Stimulated activated CD4-positive, alpha-beta T cell treated with anti-CD3 and anti-CD28 coated beads, Interleukin-4, amount 100 ng/mL, for 48 hours (primary cell): Measurements from ENCODE around the gene PCDHGA4.
"Not testable (repeated sequence)": the region's sequence is repeated elsewhere in the genome, so short reads cannot be mapped to it uniquely, and the experiment has no call there.

Experiments
- DNase-seq, 2 donors: peaks; one replicate each; pipeline ENCODE4 v3.0.0-alpha.2; 2020; ENCODE audit warnings: low read depth in 2 of 2

The PCDHGA4 gene

GRCh38 chr5:141349917-141350619 is 4.8 kb upstream of the PCDHGA4 start, which contains the start of gene PCDHGB1:
Gene PCDHGB1, plus strand, starts transcription at chr5:141350099. Its CDS starts 162 bp downstream, at chr5:141350261.
- DNase-seq = no peak

DNA sequence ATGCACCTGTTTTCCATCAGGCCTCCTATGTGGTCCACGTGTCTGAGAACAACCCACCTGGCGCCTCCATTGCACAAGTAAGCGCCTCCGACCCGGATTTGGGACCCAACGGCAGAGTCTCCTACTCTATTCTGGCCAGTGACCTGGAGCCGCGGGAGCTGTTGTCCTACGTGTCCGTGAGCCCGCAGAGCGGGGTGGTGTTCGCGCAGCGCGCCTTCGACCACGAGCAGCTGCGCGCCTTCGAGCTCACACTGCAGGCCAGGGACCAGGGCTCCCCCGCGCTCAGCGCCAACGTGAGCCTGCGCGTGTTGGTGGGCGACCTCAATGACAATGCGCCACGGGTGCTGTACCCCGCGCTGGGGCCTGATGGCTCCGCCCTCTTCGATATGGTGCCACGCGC is 3.2 kb upstream of the PCDHGA4 start:
- no peak for DNase-seq

- no peak for DNase-seq
Measured at GRCh38 chr5:141355641-141356040, 820 bp downstream of the PCDHGA4 start.

- DNase-seq = no peak
Measured at GRCh38 chr5:141356133-141356532, 1.3 kb downstream of the PCDHGA4 start.

- no peak for DNase-seq
Measured at GRCh38 chr5:141356950-141357349, 2.1 kb downstream of the PCDHGA4 start.

GRCh38 chr5:141359790-141360426 is 5.1 kb downstream of the PCDHGA4 start, which contains the start of gene PCDHGB2:
Gene PCDHGB2, plus strand, starts transcription at chr5:141359994. Its CDS starts 142 bp downstream, at chr5:141360136.
- no peak for DNase-seq

DNA sequence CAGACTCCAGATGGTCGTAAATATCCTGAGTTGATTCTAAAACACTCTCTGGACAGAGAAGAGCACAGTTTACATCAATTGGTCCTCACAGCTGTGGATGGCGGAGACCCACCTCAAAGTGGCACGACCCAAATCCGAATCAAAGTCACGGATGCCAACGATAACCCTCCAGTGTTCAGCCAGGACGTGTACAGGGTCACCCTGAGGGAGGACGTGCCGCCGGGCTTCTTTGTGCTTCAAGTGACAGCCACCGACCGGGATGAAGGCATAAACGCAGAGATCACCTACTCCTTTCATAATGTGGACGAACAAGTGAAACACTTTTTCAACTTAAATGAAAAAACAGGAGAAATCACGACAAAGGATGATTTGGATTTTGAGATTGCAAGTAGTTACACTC is 5.9 kb downstream of the PCDHGA4 start:
- DNase-seq = no peak

DNA sequence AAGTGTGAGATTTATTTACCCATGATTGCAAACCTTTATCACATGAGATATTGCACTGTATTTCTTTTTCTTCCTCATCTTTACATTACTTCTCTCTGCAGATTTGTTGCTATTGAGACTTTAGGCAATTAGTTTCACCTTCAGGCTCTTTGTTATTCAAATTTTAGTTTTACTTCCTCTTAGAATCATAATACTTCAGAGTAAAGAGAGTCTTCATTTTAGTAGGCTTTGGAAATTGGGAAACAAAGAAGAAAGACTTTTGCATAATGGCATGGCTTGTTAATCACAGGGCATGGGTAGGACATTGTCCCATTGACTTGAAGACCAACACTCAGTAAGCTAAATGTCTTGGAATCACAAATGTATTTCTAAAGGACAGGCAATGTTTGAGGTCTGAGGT is 7.9 kb downstream of the PCDHGA4 start:
- DNase-seq = no peak

DNA sequence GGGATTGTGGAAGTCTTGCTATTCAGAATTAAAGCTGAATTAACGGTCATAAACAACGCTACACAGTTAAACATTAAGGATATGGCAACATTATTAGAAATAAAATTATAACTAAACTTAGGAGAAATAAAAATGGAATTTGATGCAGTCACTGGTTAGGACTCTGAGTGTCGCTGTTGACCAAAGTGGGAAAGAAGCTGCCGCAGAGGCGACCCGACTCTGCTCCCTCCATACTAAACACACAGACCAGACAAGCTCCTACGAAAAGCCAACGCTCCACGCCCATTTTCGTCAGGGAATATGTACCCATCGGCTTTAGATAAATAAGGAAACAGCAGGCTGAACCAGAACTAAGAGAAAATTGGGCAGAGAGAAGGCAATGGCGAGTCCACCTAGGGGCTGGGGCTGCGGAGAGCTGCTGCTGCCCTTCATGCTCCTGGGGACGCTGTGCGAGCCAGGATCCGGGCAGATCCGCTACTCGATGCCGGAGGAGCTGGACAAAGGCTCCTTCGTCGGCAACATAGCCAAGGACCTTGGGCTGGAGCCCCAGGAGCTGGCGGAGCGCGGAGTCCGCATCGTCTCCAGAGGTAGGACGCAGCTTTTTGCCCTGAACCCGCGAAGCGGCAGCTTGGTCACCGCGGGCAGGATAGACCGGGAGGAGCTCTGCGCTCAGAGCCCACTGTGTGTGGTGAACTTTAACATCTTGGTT is 9.3 kb downstream of the PCDHGA4 start, which contains the start of gene PCDHGA5:
Gene PCDHGA5 (plus strand): TSS at position 211 of the 709 bp plus-strand sequence. CDS start 169 bp downstream, at position 380.
- no peak for DNase-seq

GRCh38 chr5:141366016-141366896 is 11.4 kb downstream of the PCDHGA4 start:
- DNase-seq = no peak

DNA sequence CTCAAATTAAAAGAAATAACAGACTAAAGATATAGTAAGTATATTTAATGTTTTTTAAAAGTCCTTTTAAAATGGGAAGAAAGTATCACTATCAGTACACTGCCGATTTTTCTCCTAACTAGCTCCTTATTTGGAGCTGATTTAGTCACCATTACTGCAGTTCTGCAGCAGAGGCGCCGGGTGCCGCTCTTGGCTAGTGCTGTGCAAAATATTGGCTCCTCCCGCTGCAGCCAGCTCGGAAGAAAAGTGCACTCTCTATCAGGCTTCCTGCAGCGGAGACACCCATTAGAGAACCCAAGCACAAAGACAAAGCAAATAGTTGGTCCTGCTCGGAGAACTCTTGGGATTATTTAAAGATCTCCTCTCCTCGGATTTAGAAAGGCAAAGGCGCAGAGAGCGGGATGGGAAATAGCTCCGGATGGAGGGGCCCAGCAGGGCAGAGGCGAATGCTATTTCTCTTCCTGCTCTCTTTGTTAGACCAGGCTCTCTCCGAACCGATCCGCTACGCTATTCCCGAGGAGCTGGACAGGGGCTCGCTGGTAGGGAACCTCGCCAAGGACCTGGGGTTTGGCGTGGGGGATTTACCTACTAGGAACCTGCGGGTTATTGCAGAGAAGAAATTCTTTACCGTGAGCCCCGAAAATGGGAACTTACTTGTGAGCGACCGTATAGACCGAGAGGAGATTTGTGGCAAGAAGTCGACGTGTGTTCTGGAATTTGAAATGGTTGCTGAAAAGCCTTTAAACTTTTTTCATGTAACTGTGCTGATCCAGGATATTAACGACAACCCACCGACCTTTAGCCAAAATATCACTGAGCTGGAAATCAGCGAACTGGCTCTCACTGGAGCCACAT is 15.4 kb downstream of the PCDHGA4 start, which contains the start of gene PCDHGB3:
Gene PCDHGB3 (plus strand): TSS at position 249 of the 855 bp plus-strand sequence. CDS start 153 bp downstream, at position 402.
- no peak for DNase-seq

GRCh38 chr5:141371572-141372475 is 17.0 kb downstream of the PCDHGA4 start:
- no peak for DNase-seq

GRCh38 chr5:141373673-141374317 is 19.0 kb downstream of the PCDHGA4 start, which contains the start of gene PCDHGA6:
Gene PCDHGA6, plus strand, starts transcription at chr5:141373891. Its CDS starts 193 bp downstream, at chr5:141374084.
- DNase-seq = no peak

- no peak for DNase-seq
Measured at GRCh38 chr5:141374627-141375026, 19.8 kb downstream of the PCDHGA4 start.

GRCh38 chr5:141375444-141376155 is 20.8 kb downstream of the PCDHGA4 start:
- DNase-seq = not testable (repeated sequence)

- DNase-seq = no peak
Measured at GRCh38 chr5:141382469-141383294, 27.9 kb downstream of the PCDHGA4 start, which contains the start of gene PCDHGA7. Gene PCDHGA7, plus strand, starts transcription at chr5:141382742. Its CDS starts 158 bp downstream, at chr5:141382900.

DNA sequence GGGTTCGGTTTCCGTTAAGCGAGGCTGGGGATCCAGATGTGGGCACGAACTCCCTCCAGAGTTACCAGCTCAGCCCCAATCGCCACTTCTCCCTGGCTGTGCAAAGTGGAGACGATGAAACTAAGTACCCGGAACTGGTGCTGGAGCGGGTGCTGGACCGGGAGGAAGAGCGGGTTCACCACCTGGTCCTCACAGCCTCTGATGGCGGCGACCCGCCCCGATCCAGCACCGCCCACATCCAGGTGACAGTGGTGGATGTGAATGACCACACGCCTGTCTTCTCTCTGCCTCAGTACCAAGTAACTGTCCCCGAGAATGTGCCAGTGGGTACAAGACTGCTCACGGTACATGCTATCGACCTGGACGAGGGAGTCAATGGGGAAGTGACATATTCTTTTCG is 28.5 kb downstream of the PCDHGA4 start:
- no peak for DNase-seq
